ENCODE data around the gene CALML4.

DNA sequence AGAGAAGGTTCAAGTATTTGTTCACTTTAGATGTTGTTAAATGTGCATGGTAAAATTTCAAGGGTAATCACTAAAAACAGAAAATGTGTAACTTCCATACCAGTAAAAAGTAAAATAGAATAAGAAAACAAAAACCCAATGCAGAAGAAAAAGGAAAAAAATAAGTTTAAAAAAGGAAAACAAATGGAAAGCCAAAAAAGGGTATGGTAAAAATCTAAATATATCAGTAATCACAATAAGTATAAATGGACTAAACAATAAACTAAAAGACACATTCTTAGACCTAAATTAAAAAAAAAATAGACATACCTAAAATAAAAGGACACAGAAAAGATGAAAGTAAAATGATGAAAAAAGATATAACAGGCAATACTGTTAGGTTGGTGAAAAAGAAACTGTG, 33.9 kb upstream of the CALML4 start:
- TF ChIP-seq, protein P1, sequence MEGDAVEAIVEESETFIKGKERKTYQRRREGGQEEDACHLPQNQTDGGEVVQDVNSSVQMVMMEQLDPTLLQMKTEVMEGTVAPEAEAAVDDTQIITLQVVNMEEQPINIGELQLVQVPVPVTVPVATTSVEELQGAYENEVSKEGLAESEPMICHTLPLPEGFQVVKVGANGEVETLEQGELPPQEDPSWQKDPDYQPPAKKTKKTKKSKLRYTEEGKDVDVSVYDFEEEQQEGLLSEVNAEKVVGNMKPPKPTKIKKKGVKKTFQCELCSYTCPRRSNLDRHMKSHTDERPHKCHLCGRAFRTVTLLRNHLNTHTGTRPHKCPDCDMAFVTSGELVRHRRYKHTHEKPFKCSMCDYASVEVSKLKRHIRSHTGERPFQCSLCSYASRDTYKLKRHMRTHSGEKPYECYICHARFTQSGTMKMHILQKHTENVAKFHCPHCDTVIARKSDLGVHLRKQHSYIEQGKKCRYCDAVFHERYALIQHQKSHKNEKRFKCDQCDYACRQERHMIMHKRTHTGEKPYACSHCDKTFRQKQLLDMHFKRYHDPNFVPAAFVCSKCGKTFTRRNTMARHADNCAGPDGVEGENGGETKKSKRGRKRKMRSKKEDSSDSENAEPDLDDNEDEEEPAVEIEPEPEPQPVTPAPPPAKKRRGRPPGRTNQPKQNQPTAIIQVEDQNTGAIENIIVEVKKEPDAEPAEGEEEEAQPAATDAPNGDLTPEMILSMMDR (IDR thresholded peaks at IDR 0.05): no peak
- no peak for TF ChIP-seq POLR2A (IDR thresholded peaks at IDR 0.05)
